Cerebellar nuclear complex (tissue), 1 donor: Measurements from ENCODE around the gene KCNB1.
A peak's percentile ranks its signal among the peaks of the same experiment; 100 is the strongest.

Experiments used
- DNase-seq, 2 experiments: peaks; one replicate each; lab custom pipeline; 2025; lab: John Stamatoyannopoulos, UW

Gene KCNB1

DNA sequence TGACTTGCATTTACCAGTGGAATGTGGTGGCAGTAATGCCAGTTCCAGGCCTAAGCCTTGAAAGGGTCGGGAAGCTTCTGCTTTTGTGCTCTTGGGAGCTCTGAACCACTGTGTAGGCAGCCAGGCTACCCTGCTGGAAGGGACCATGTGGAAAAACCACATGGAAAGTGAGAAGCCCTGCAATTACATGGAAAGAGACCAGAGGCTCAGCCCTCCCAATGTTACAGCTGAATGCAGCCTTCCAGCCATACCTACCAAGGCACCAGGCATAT, 14.9 kb upstream of the KCNB1 start:
- DNase-seq: no peak

DNA sequence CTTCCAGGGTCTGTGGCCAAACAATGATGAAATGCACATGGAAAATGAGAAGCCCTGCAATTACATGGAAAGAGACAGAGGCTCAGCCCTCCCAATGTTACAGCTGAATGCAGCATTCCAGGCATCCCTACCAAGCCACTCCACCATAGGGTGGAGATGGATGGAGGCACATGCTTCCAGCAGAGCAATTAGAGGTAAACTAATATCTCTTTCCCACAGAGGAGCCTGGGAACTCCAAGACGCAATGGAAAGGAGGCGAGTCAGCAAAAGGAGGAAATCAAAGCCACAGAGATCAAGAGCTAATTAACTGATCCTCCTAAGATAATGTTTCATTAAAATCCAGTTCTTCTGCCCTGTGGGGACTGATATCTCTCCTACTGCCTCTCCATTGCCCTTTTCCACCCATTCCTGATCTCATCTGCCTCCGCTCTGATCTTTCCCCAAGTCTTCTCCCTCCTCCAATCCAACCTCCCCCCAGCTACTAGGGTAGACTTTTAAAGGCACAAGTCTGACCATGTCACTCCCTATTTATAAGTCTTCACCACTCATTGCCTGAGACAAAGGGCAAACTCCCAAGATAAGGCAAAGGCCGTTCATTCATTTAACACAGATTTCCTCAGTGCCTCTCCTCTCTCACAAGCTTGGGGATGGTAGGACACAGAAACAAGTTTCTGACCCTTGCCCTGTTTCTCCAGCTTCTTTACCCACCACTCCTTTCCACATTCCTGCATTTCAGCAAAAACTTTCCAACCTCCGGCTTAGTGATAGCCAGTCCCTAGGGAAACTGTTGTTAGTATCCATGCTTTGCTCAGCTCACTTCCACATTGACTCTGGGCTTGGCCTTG, 14.3 kb upstream of the KCNB1 start:
- DNase-seq: no peak

- no peak for DNase-seq
Measured at GRCh38 chr20:49496043-49496442, 13.6 kb upstream of the KCNB1 start.

DNA sequence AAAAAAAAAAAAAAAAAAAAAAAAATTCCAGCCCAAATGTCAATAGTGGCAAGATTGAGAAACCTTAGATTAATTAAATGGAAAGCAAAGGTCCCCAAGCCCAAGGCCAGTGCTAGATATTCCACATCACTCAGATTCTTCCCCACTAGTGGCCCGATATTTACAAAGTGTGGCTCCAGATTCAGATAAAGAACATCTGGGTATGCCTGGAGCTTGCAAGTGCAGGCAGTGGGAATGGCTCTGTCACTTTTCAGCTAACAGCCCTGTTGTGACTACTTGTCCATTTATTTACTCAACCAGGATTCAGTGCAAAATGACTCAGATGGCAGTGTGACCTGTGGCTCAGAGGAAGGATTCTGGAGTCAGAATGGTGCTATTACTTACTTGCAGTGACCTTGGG, 8.2 kb upstream of the KCNB1 start:
- no peak for DNase-seq

DNA sequence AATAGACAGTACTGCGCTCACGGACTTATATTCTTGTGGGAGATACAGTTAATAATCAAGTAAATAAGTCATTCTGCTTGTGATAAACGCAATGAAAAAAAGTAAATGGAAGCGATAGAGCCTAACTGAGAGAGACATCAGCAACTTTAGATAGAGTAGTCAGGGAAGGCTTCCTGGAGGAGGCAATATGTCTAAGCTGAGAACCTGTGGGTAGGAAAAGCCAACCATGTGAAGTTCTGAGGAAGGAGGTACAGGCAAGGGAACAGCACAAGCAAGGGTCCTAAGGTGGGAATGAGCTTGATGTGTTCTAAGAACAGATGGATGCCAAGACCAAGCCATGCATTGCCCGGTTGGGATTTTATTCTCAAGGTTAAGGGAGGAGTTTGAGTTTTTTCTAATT, 7.2 kb upstream of the KCNB1 start:
- no peak for DNase-seq

DNA sequence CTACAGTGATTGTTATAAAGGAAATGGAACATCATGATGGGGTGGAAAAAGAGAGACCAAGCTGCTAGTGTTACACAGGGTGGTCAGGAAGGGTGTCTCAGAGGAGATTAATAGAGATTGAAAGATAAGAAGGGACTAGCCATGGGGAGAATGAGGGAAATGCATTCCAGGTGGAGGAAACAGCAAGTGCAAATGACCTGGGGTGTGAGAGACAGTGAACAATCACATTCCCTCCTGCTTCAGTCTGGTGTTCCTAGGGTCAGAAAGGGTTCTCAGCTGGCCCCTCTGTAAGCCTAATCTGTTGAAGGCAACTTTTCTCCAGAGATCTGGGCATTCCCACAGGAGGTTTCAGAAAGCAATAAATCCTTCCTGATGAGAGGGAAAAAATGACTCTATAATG, 3.6 kb upstream of the KCNB1 start:
- no peak for DNase-seq

DNA sequence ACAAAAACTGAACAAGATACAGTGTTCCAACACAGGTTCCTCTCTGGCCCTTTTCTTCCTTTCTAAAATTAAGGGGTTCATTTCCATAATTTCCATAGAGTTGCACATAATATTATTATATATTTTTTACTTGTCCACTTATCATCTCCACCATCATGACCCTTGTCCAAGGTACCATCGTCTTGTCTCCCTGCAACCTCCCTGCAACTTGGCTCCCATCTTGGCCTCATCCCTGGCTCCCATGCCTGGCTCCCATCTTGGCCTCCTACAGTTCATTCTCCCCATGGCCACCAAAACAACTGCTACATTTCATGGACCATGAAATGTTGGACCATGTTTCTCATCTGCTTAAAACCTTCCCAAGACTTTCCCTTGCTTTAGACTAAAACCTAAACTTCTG, 3.1 kb upstream of the KCNB1 start:
- no peak for DNase-seq

DNA sequence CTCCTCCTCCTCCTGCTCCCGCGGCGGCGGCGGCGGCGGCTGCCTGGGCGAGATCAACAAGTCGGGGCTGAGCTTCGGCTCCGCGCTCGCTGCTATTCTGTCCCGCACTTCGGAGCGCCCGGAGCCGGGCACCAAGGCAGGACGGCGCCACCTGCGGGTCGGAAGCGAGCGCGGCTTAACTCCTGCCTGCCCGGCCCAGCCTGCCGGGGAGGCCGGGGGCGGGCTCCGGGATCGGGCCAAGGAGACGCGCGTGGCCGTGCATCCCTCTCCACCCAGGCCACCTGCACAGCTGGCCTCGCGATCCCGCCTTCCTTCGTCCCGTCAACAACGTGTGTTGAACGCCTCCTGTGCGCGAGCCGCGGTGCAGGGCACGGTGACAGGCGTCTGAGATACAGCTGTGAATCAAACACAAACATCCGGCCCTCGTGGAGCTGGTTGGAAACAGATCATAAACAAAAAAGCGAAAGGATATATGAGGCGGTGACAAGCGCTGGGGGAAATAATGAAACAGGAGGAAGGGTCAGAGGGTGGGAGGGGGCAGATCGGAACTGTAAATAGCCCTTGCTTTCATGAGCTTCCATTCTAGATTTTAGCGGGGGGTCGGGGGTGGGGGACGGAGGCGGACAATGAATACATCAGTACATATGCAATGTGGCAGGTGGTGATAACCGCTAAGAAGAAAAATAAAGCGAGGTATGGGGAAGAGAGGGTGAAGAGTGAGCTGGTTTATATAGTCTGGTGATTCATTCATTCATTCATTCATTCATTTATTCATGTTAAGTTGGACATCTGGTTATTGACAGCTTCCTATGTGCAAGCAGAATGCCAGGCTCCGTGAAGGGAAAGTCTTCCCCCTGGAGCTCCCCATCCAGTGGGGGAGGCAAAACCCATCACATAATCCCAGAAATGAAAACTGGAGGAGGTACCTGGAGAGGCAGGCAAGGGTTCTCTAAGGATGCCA, 2.0 kb upstream of the KCNB1 start:
- DNase-seq: peak in 1 of 2 experiments; percentile 23

GRCh38 chr20:49483696-49484123, 1.2 kb upstream of the KCNB1 start:
- no peak for DNase-seq

DNA sequence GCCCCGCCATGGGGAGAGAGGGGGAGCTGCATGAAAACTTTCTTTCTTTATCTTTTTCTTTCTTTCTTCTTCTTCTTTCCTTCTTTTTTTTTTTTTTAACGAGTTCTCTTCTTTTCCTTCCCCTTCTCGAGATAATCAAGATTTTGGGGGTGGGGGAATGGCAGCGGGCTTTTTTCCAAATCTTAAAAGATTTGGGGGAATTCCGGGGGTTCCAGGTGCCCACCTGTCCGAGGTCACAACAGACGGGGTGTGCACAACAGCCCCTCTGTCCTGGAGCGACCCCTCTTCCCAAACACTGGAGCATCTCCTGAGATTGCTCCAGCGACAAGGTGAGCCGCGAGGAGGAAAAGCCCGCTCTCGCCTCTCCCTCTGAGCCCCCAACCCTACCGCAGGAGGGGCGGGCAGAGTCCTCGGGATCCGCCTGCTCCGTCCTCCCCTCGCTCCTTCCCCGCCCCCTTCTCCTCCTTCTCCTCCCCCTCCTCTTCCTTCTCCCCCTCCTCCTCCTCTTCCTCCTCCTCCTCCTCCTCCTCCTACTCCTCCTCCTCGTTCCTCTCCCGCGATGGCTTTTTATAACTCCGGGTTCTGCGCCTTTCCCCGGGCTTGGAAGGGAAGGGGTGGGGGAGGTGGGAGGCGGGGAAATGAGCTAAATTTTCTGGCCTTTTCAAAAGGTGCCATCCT, 689 bp upstream of the KCNB1 start:
- no peak for DNase-seq

- DNase-seq: no peak
Measured at GRCh38 chr20:49482173-49482572, 295 bp downstream of the KCNB1 start.

DNA sequence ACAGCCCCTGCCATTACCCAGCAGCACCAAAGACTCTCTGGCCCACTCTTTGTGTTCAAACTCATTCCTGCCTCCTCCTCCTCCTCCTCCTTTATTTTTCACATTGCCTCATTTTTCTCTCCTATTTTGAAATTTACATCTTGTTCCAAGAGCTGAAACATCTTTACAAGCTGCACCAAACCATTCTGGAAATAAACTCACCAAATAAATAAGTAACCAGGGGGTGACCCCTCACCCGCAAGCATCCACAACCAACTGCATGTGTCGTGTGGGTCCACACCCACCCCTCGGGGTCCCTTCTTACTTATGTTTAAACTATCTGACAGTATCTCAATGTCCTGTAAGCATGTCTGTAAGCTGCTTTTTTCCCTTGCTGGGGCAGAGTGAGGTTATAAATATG, 1.4 kb downstream of the KCNB1 start:
- DNase-seq: no peak

DNA sequence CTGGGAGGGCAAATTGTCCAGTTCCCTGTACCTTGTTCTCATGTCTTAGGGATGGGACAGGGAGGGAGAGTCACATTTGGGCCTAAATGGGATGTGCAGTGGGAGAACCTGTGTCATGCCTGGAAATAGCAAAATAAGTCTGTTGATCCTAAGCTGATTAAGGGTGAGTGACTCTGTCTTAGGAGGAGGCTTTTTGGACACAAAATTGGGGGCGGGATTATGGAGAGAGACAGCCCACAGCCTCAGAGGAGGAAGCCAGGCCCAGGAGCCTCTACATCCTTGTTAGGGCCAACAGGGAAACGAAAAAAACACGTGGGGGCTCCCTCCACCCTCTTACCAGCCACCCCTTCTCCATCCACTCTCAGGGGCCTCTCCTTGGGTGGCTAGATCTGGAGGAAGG, 2.2 kb downstream of the KCNB1 start:
- DNase-seq: no peak

DNA sequence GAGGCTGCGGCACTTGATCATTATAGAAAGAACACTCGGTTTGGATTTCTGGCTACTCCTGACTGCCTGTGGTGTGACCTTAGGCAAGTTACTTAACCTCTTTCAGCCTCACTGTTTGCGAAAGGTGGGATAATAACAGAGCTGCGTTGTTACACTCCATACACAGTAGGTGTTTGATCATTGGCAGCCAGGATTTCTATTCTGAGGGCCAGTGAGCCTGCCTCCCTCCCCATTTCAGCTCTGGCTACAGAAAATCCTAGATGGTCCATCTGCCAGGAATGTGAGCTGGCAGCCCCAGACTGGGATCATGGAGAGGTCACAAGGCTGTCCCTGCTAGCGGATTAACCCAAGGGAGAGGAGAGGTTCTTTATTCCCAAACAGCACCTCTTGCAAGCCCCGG, 2.7 kb downstream of the KCNB1 start:
- DNase-seq: no peak

- no peak for DNase-seq
Measured at GRCh38 chr20:49478754-49479689, 3.4 kb downstream of the KCNB1 start.

- no peak for DNase-seq
Measured at GRCh38 chr20:49478266-49478665, 4.2 kb downstream of the KCNB1 start.

DNA sequence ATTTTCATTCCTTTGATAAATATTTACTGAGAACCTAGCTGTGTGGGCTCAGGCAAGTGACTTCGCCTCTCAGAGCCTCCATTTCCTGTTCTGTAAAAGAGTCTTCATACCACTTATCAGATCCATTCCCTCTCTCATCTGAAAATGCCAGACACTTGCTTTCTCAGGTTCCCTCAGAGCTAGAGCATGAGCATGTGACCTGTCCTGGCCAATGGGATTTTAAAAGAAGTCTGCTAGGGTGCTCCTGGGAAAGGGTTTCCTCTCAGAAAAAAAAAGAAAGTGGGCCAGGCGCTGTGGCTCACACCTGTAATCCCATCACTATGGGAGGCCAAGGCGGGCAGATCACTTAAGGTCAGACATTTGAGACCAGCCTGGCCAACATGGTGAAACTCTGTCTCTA, 5.3 kb downstream of the KCNB1 start:
- DNase-seq: no peak

GRCh38 chr20:49476016-49476355, 6.5 kb downstream of the KCNB1 start:
- no peak for DNase-seq

DNA sequence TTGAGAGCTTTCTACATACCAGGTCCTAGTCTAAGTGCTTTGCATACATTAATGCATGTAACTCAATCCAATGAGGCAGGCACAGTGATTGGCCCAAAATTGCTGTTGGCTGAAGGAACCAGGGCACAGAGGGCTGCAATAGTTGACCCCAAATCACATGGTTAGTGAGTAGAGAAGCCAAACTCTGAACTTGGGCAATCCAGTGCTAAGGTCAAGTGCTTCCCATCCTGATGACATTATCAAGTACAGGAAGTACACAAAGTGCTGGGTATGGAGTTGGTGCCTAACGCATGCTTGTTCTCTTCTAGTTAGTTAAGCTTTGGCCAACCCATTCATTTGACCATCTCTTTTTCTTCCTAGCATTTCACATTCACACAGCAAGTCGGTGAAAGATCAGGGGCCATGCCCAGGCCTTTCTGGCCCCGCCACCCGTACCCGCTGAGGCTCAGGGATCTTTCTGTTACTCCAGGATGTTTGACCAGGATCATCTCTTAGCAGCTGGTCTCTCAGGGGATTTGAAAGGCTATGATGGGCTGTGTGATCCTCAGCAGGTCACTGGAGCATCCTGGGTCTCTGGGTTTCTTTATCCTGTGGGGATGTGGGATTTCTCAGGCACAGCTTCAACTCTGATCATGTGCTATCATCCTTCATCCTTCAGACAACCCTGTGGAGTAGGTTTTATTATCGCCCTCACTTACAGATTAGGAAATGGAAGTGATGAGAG, 7.0 kb downstream of the KCNB1 start:
- DNase-seq: no peak

- no peak for DNase-seq
Measured at GRCh38 chr20:49471397-49471796, 11.1 kb downstream of the KCNB1 start.

GRCh38 chr20:49470922-49471321, 11.5 kb downstream of the KCNB1 start:
- DNase-seq: no peak
